Neural progenitor cell (in vitro differentiated cells): Measurements from ENCODE around the gene CA5A.

Source experiments
- EZH2 ChIP-seq: fragments of 200-600 bp; sonication (generic); IDR thresholded peaks from 2 replicates; pipeline ENCODE4 v1.6.1; 2017; ENCODE audit warnings: antibody characterized with exemption, mild to moderate bottlenecking, moderate library complexity
- TF ChIP-seq, protein P1 (sequence below): fragments of 200-600 bp; sonication (generic); IDR thresholded peaks from 2 replicates; pipeline ENCODE4 v1.5.1; 2017; ENCODE audit warnings: antibody characterized with exemption, mild to moderate bottlenecking

DNA sequence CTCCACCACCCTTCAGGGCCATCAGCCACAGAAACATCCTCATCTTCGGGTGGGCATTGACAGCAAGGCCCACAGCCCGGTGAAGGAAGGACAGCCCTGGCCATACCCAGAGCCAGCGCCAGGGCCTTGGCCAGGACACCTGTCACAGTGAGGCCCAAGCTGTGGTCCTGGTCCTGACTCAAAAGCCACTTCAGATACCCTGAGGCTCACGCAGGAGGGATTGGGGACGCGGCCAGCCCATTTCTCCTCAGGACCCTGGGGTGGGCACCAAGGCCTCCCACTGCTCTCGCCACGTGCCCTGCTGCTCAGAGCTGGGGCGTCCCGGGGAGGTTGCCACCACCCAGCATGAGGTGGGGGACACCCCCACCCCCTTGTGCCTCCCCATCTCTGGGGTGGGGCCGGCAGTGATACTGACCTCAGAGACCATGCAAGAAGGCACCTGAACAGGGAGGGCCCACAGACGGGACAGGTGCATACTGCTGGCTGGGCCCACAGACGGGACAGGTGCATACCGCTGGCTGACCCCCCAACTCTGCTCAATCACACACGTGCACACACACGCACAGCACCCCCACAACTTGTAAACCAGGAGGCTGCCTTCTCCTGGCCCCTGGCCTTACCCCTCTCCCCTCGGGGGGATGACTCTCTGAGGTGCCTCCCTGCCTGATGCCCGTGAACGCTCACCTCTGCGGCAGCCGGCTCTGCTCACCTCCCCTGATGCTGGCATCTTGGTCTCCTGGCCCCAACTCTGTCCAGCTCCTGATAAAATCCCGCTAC lies 81.2 kb downstream of the CA5A start:
- TF ChIP-seq EZH2 = no peak
- TF ChIP-seq, protein P1, sequence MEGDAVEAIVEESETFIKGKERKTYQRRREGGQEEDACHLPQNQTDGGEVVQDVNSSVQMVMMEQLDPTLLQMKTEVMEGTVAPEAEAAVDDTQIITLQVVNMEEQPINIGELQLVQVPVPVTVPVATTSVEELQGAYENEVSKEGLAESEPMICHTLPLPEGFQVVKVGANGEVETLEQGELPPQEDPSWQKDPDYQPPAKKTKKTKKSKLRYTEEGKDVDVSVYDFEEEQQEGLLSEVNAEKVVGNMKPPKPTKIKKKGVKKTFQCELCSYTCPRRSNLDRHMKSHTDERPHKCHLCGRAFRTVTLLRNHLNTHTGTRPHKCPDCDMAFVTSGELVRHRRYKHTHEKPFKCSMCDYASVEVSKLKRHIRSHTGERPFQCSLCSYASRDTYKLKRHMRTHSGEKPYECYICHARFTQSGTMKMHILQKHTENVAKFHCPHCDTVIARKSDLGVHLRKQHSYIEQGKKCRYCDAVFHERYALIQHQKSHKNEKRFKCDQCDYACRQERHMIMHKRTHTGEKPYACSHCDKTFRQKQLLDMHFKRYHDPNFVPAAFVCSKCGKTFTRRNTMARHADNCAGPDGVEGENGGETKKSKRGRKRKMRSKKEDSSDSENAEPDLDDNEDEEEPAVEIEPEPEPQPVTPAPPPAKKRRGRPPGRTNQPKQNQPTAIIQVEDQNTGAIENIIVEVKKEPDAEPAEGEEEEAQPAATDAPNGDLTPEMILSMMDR = no peak
